ENCODE measurements around the gene KIAA1755.
A peak's percentile ranks its signal among the peaks of the same experiment; 100 is the strongest.
"Not testable (repeated sequence)": the region's sequence is repeated elsewhere in the genome, so short reads cannot be mapped to it uniquely, and the experiment has no call there.

Gene KIAA1755

GRCh38 chr20:38290829-38291814, 30.6 kb upstream of the KIAA1755 start:
- H3K4me1 ChIP-seq (ENCODE audit: control insufficient read depth in 2 of 2, insufficient read depth in 2 of 2, low read length in 2 of 2): peaks cover 0 to 3% of the 10 kb centered on the region in 2 donors

DNA sequence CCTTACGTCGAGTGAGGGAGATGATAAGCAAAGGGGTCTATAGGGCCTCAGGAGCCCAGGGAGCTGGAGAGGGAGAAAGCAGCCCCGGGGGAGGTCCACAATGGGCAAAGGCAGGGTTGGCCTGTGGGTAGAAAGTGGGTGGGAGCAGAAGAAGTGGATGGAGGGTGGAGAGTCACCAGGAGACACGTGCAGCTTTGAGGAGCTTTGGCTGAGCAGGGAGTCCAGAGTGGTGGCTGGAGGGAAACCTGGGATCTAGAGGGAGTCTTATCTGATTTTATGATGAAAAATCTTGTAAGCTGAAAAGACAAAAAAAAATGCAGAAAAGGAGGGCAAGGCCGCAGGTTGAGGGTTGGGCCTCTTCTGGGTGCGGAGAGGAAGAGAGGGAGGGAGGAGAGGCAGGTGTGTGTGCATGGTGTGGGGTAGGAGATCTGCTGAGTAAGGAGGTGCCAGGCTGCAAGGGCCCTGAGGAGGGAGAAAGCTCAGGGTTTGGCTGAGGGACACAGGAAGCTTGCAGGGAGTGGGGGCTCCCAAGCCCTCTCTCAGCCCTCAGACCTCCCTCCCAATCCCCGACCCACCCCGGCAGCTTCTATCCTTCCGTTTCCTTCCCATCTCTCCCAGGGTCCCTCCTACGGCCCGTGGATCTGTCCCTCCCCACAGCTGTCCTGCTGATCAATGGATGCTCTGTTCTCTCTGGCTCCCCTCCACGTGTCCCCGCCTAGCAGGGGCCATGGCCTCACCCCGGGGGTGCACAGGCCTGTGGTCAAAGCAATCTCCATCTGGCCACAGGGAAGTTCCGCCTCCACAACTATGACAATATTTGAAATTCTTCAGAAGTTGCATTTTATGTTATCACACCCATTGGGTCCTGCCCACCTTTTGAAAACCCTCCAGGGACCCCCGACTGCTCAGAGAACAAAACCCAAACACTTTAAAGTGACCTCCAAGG, 26.3 kb upstream of the KIAA1755 start:
- Histone ChIP-seq H3K27ac (ENCODE audit: low read depth in 2 of 2, low read length in 2 of 2) (no peak overlapping the region), H3K4me1 (ENCODE audit: control insufficient read depth in 2 of 2, insufficient read depth in 2 of 2, low read length in 2 of 2) (peaks cover 0 to 3% of the 10 kb centered on the region in 2 donors), H3K36me3 (ENCODE audit: control insufficient read depth in 2 of 2, insufficient read depth in 2 of 2, low read length in 2 of 2) (no peaks in the 10 kb centered on the region), H3K9me3 (ENCODE audit: control insufficient read depth in 2 of 2, low read length in 2 of 2) (no peaks in the 10 kb centered on the region), H3K27me3 (ENCODE audit: control insufficient read depth in 2 of 2, insufficient read depth in 2 of 2, low read length in 2 of 2) (peaks cover 0 to 3% of the 10 kb centered on the region in 2 donors), H3K4me3 (ENCODE audit: low read length in 2 of 2) (no peak overlapping the region), H3K9ac (ENCODE audit: low read depth in 1 of 2, low read length in 2 of 2) (no peak overlapping the region)

More at GRCh38 chr20:38290829-38291814, 30.6 kb upstream of the KIAA1755 start:
- no peaks in the 10 kb centered on the region for H3K27me3 ChIP-seq (ENCODE audit: control insufficient read depth in 2 of 2, insufficient read depth in 2 of 2, low read length in 2 of 2)
- no peaks in the 10 kb centered on the region for H3K9me3 ChIP-seq (ENCODE audit: control insufficient read depth in 2 of 2, low read length in 2 of 2)
- no peak overlapping the region for H3K9ac ChIP-seq (ENCODE audit: low read depth in 1 of 2, low read length in 2 of 2)
- H3K4me3 ChIP-seq (ENCODE audit: low read length in 2 of 2): no peak overlapping the region
- no peak overlapping the region for H3K27ac ChIP-seq (ENCODE audit: low read depth in 2 of 2, low read length in 2 of 2)
- no peaks in the 10 kb centered on the region for H3K36me3 ChIP-seq (ENCODE audit: control insufficient read depth in 2 of 2, insufficient read depth in 2 of 2, low read length in 2 of 2)

DNA sequence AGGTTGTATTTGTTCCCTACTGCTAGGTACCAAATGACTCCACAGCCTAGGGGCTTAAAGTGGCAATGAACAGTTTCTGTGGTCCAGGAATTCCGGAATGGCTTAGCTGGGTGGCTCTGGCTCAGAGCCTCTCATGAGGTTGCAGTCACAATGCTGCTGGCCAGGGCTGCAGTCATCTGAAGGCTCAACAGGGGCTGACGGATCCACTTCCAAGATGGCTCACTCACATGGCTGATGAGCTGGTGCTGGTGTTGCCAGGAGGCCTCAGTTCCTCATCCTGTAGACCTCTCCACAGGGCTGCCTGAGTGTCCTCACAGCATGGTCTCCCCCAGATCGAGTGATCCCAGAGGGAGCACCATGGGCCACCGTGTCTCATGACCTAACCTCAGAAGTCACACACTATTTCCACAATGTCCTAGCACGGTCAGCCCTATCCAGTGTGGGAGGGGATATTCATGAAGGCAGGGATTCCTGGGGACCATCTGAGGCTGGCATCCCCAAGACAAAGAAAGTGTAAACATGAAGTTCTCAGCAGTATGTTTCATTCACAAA, 24.4 kb upstream of the KIAA1755 start:
- H3K27me3 ChIP-seq (ENCODE audit: control insufficient read depth in 2 of 2, insufficient read depth in 2 of 2, low read length in 2 of 2): peaks cover 0 to 3% of the 10 kb centered on the region in 2 donors
- no peak overlapping the region for H3K27ac ChIP-seq (ENCODE audit: low read depth in 2 of 2, low read length in 2 of 2)
- H3K36me3 ChIP-seq (ENCODE audit: control insufficient read depth in 2 of 2, insufficient read depth in 2 of 2, low read length in 2 of 2): no peaks in the 10 kb centered on the region
- H3K9ac ChIP-seq (ENCODE audit: low read depth in 1 of 2, low read length in 2 of 2): no peak overlapping the region
- H3K4me3 ChIP-seq (ENCODE audit: low read length in 2 of 2): no peak overlapping the region
- no peaks in the 10 kb centered on the region for H3K9me3 ChIP-seq (ENCODE audit: control insufficient read depth in 2 of 2, low read length in 2 of 2)
- H3K4me1 ChIP-seq (ENCODE audit: control insufficient read depth in 2 of 2, insufficient read depth in 2 of 2, low read length in 2 of 2): no peaks in the 10 kb centered on the region

DNA sequence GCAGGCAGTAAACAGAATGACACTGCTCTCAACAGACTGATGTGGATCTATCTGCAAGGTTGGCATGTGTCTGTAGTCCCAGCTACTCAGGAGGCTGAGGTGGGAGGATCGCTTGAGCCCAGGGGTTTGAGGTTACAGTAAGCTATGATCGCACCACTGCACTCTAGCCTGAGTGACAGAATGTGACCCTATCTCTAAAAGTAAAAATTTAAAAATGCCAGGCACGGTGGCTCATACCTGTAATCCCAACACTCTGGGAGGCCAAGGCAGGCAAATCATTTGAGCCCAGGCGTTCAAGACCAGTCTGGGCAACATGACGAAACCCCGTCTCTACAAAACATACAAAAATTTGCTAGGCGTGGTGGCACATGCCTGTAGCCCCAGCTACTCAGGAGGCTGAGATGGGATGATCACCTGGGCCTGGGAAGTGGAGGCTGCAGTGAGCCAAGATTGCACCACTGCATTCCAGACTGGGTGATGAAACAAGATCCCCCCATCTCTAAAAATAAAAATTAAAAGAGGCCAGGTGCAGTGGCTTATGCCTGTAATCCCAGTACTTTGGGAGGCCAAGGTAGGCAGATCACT, 23.6 kb upstream of the KIAA1755 start:
- not testable (repeated sequence) for H3K27ac ChIP-seq (ENCODE audit: low read depth in 2 of 2, low read length in 2 of 2); H3K4me3 ChIP-seq (ENCODE audit: low read length in 2 of 2); H3K9ac ChIP-seq (ENCODE audit: low read depth in 1 of 2, low read length in 2 of 2); H3K4me1 ChIP-seq (ENCODE audit: control insufficient read depth in 2 of 2, insufficient read depth in 2 of 2, low read length in 2 of 2); H3K27me3 ChIP-seq (ENCODE audit: control insufficient read depth in 2 of 2, insufficient read depth in 2 of 2, low read length in 2 of 2); H3K36me3 ChIP-seq (ENCODE audit: control insufficient read depth in 2 of 2, insufficient read depth in 2 of 2, low read length in 2 of 2); H3K9me3 ChIP-seq (ENCODE audit: control insufficient read depth in 2 of 2, low read length in 2 of 2)

DNA sequence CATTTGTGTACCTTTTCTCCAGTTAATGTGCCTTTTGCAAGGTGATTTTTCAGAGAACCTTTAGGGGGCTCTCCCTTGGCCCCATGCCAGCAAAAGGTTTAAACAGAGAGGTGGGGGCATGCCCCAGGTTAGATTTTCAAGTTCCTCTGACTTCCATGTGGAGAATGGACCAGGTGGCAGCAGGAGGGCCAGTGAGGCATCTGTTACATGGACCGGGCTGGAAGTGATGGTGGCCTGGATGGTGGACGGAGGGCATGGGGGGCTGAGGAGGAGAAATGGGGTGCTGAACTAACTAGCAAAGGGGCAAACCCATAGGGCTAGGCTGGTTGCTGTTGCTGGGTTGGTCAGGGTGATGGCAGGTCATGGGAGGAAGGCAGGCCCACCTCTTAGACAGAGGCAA, 22.7 kb upstream of the KIAA1755 start:
- Histone ChIP-seq H3K27ac (ENCODE audit: low read depth in 2 of 2, low read length in 2 of 2) (no peak overlapping the region), H3K36me3 (ENCODE audit: control insufficient read depth in 2 of 2, insufficient read depth in 2 of 2, low read length in 2 of 2) (no peaks in the 10 kb centered on the region), H3K4me1 (ENCODE audit: control insufficient read depth in 2 of 2, insufficient read depth in 2 of 2, low read length in 2 of 2) (peaks cover 0 to 3% of the 10 kb centered on the region in 2 donors), H3K27me3 (ENCODE audit: control insufficient read depth in 2 of 2, insufficient read depth in 2 of 2, low read length in 2 of 2) (peaks cover 0 to 3% of the 10 kb centered on the region in 2 donors), H3K9me3 (ENCODE audit: control insufficient read depth in 2 of 2, low read length in 2 of 2) (no peaks in the 10 kb centered on the region), H3K9ac (ENCODE audit: low read depth in 1 of 2, low read length in 2 of 2) (no peak overlapping the region), H3K4me3 (ENCODE audit: low read length in 2 of 2) (no peak overlapping the region)

DNA sequence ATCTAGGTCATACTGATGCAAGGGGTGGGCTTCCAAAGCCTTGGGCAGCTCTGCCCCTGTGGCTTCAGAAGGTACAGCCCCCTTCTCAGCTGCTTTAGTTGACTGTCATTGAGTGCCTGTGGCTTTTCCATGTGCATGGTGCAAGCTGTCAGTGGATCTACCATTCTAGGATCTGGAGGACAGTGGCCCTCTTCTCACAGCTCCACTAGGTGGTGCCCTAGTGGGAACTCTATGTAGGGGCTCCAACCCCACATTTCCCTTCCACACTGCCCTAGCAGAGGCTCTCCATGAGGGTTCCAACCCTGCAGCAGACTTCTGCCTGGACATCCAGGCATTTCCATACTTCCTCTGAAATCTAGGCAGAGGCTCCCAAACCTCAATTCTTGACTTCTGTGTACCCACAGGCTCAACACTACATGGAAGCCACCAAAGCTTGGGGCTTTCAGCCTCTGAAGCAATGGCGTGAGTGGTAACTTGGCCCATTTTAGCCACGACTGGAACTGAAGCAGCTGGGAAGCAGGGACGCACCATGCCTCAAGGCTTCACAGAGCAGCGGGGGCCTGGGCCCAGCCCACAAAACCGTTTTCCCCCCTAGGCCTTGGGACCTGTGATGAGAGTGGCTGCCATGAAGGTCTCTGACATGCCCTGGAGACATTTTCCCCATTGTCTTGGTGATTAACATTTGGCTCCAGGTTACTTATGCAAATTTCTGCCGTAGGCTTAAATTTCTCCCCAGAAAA, 20.8 kb upstream of the KIAA1755 start:
- not testable (repeated sequence) for H3K27me3 ChIP-seq (ENCODE audit: control insufficient read depth in 2 of 2, insufficient read depth in 2 of 2, low read length in 2 of 2); H3K4me1 ChIP-seq (ENCODE audit: control insufficient read depth in 2 of 2, insufficient read depth in 2 of 2, low read length in 2 of 2); H3K27ac ChIP-seq (ENCODE audit: low read depth in 2 of 2, low read length in 2 of 2); H3K9me3 ChIP-seq (ENCODE audit: control insufficient read depth in 2 of 2, low read length in 2 of 2); H3K36me3 ChIP-seq (ENCODE audit: control insufficient read depth in 2 of 2, insufficient read depth in 2 of 2, low read length in 2 of 2); H3K9ac ChIP-seq (ENCODE audit: low read depth in 1 of 2, low read length in 2 of 2); H3K4me3 ChIP-seq (ENCODE audit: low read length in 2 of 2)

- peaks cover 0 to 3% of the 10 kb centered on the region in 2 donors for H3K4me1 ChIP-seq (ENCODE audit: control insufficient read depth in 2 of 2, insufficient read depth in 2 of 2, low read length in 2 of 2)
- no peaks in the 10 kb centered on the region for H3K27me3 ChIP-seq (ENCODE audit: control insufficient read depth in 2 of 2, insufficient read depth in 2 of 2, low read length in 2 of 2)
- H3K4me3 ChIP-seq (ENCODE audit: low read length in 2 of 2): no peak overlapping the region
- no peaks in the 10 kb centered on the region for H3K9me3 ChIP-seq (ENCODE audit: control insufficient read depth in 2 of 2, low read length in 2 of 2)
- peak overlapping the region in 1 of 2 donors; percentile 9 for H3K27ac ChIP-seq (ENCODE audit: low read depth in 2 of 2, low read length in 2 of 2)
- H3K36me3 ChIP-seq (ENCODE audit: control insufficient read depth in 2 of 2, insufficient read depth in 2 of 2, low read length in 2 of 2): no peaks in the 10 kb centered on the region
- no peak overlapping the region for H3K9ac ChIP-seq (ENCODE audit: low read depth in 1 of 2, low read length in 2 of 2)
Observed at GRCh38 chr20:38278763-38279162, 18.2 kb upstream of the KIAA1755 start.

DNA sequence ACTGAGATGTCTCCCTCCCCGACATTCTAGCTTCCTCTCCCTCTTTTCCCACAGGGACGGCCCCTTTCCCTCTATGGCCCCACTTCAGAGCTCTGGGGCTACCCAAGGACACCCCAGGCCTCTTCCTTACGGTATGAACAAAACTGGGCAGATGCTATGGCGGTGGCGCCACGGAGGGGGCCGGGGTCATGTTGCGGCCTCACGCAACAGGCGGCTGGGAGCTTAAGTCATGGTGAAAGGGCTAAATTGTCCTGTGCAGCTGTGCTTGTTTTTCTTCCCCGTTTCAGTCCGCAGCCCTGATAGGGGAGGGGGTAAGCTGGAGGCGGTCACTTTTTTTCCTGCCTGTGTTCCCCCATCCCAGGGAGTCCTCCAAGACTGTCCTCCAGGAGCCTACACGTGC, 17.6 kb upstream of the KIAA1755 start:
- H3K27ac ChIP-seq (ENCODE audit: low read depth in 2 of 2, low read length in 2 of 2): peak overlapping the region in 1 of 2 donors; percentile 9
- no peaks in the 10 kb centered on the region for H3K9me3 ChIP-seq (ENCODE audit: control insufficient read depth in 2 of 2, low read length in 2 of 2)
- H3K9ac ChIP-seq (ENCODE audit: low read depth in 1 of 2, low read length in 2 of 2): no peak overlapping the region
- H3K36me3 ChIP-seq (ENCODE audit: control insufficient read depth in 2 of 2, insufficient read depth in 2 of 2, low read length in 2 of 2): no peaks in the 10 kb centered on the region
- no peaks in the 10 kb centered on the region for H3K27me3 ChIP-seq (ENCODE audit: control insufficient read depth in 2 of 2, insufficient read depth in 2 of 2, low read length in 2 of 2)
- no peak overlapping the region for H3K4me3 ChIP-seq (ENCODE audit: low read length in 2 of 2)
- peaks cover 0 to 3% of the 10 kb centered on the region in 2 donors for H3K4me1 ChIP-seq (ENCODE audit: control insufficient read depth in 2 of 2, insufficient read depth in 2 of 2, low read length in 2 of 2)

GRCh38 chr20:38277691-38278090, 17.2 kb upstream of the KIAA1755 start:
- Histone ChIP-seq H3K36me3 (ENCODE audit: control insufficient read depth in 2 of 2, insufficient read depth in 2 of 2, low read length in 2 of 2) (no peaks in the 10 kb centered on the region), H3K27ac (ENCODE audit: low read depth in 2 of 2, low read length in 2 of 2) (no peak overlapping the region), H3K9ac (ENCODE audit: low read depth in 1 of 2, low read length in 2 of 2) (no peak overlapping the region), H3K9me3 (ENCODE audit: control insufficient read depth in 2 of 2, low read length in 2 of 2) (no peaks in the 10 kb centered on the region), H3K4me3 (ENCODE audit: low read length in 2 of 2) (no peak overlapping the region), H3K27me3 (ENCODE audit: control insufficient read depth in 2 of 2, insufficient read depth in 2 of 2, low read length in 2 of 2) (no peaks in the 10 kb centered on the region), H3K4me1 (ENCODE audit: control insufficient read depth in 2 of 2, insufficient read depth in 2 of 2, low read length in 2 of 2) (peaks cover 0 to 3% of the 10 kb centered on the region in 2 donors)

Data from mucosa of rectum (tissue), 2 donors.